GM12875 (cell line): ENCODE measurements around the gene ARNT2.

Experiments
- H3K4me3 ChIP-seq: one replicate; pipeline ENCODE4 v1.5.1; 2011; ENCODE audit warnings: low read depth, low read length, control low read depth
- CTCF ChIP-seq: IDR thresholded peaks from 2 replicates; pipeline ENCODE4 v1.5.1; 2011; ENCODE audit warnings: low read depth, mild to moderate bottlenecking, control low read depth, inconsistent platforms, low read length, moderate library complexity, borderline replicate concordance; ENCODE audit not compliant: insufficient read depth

ARNT2 gene

GRCh38 chr15:80549191-80549590 is 145.0 kb downstream of the ARNT2 start:
- no peak overlapping the region for H3K4me3 ChIP-seq
- TF ChIP-seq CTCF = no peak

GRCh38 chr15:80549654-80550053 is 145.5 kb downstream of the ARNT2 start:
- TF ChIP-seq CTCF = no peak
- no peak overlapping the region for H3K4me3 ChIP-seq

- TF ChIP-seq CTCF = no peak
- no peak overlapping the region for H3K4me3 ChIP-seq
These were observed 146.2 kb downstream of the ARNT2 start for GRCh38 chr15:80550219-80550907.

GRCh38 chr15:80550908-80551260 is 146.7 kb downstream of the ARNT2 start:
- no peak for TF ChIP-seq CTCF
- no peak overlapping the region for H3K4me3 ChIP-seq

- H3K4me3 ChIP-seq = no peak overlapping the region
- no peak for TF ChIP-seq CTCF
These were observed 147.2 kb downstream of the ARNT2 start for GRCh38 chr15:80551348-80551747.

GRCh38 chr15:80554560-80554959 is 150.4 kb downstream of the ARNT2 start:
- TF ChIP-seq CTCF = no peak
- H3K4me3 ChIP-seq = no peak overlapping the region

GRCh38 chr15:80556694-80557367 is 152.6 kb downstream of the ARNT2 start:
- no peak for TF ChIP-seq CTCF
- H3K4me3 ChIP-seq = no peak overlapping the region
